Spleen (tissue), 13 donors: ENCODE data around the gene PARD6A. TPM values are rescaled to one million over a fixed set of nuclear protein-coding genes. Genes with fewer than 3 reads are reported as not detected.

Experiments
- DNase-seq: peaks from one replicate; pipeline ENCODE4 v3.0.0-alpha.2; 2020
- H3K27ac ChIP-seq, 8 donors: fragments of 200-600 bp; sonication (generic) in 7 of 8; 1 replicate in 4 of 8; 2 replicates in 4 of 8; pipeline versions ENCODE4 v1.5.0 to v1.8.0; 2016 to 2021; ENCODE audit warnings: inconsistent platforms in 4 of 8, mild to moderate bottlenecking in 4 of 8, moderate library complexity in 1 of 8
- H3K27me3 ChIP-seq, 7 donors: fragments of 200-600 bp; sonication (generic) in 6 of 7; replicated peaks in 1 of 7; 1 replicate in 4 of 7; 2 replicates in 3 of 7; pipeline versions ENCODE4 v1.5.0 to v1.8.0; 2016 to 2021; ENCODE audit warnings: inconsistent platforms in 3 of 7, mild to moderate bottlenecking in 1 of 7
- H3K36me3 ChIP-seq, 6 donors: fragments of 200-600 bp; sonication (generic) in 5 of 6; 1 replicate in 4 of 6; 2 replicates in 2 of 6; pipeline versions ENCODE4 v1.5.0 to v1.8.0; 2016 to 2021; ENCODE audit warnings: inconsistent platforms in 2 of 6
- H3K4me1 ChIP-seq, 6 donors: fragments of 200-600 bp; sonication (generic) in 5 of 6; 1 replicate in 3 of 6; 2 replicates in 3 of 6; pipeline versions ENCODE4 v1.5.0 to v1.8.0; 2016 to 2021; ENCODE audit warnings: inconsistent platforms in 3 of 6
- H3K4me3 ChIP-seq, 8 donors: fragments of 200-600 bp; sonication (generic) in 7 of 8; 1 replicate in 4 of 8; 2 replicates in 4 of 8; pipeline versions ENCODE4 v1.5.0 to v1.8.0; 2016 to 2021; ENCODE audit warnings: inconsistent platforms in 4 of 8, mild to moderate bottlenecking in 4 of 8, moderate library complexity in 2 of 8
- H3K9me3 ChIP-seq, 8 donors: fragments of 200-600 bp; sonication (generic) in 7 of 8; 1 replicate in 4 of 8; 2 replicates in 4 of 8; pipeline versions ENCODE4 v1.5.0 to v1.8.0; 2016 to 2021; ENCODE audit warnings: inconsistent platforms in 4 of 8
- CTCF ChIP-seq, 11 experiments: fragments of 200-600 bp in 7 of 11; fragments of 450-650 bp in 4 of 11; sonication (generic) in 4 of 11; IDR thresholded peaks in 8 of 11; conservative IDR thresholded peaks in 3 of 11; 1 replicate in 7 of 11; 2 replicates in 4 of 11; pipeline versions ENCODE4 v1.4.0 to v1.8.0; 2016 to 2021; ENCODE audit warnings: antibody characterized with exemption in 11 of 11, inconsistent platforms in 4 of 11, mild to moderate bottlenecking in 1 of 11
- POLR2A ChIP-seq, 3 donors: fragments of 450-650 bp; IDR thresholded peaks; one replicate each; pipeline ENCODE4 v1.5.1; 2017; ENCODE audit warnings: antibody characterized with exemption in 3 of 3, mild to moderate bottlenecking in 1 of 3
- POLR2AphosphoS5 ChIP-seq, 3 donors: sonication (generic); formaldehyde crosslinking; IDR thresholded peaks; one replicate each; pipeline ENCODE4 v1.5.1; 2017; ENCODE audit warnings: antibody characterized with exemption in 3 of 3
- WGBS, 5 donors: extraction: QIAGEN DNeasy Blood & Tissue Kit in 3 of 5; methylation state at CpG; one replicate each; pipeline versions ENCODE4 v1.1.5 to v1.1.7; 2013 to 2018; 5-methylcytosine and 5-hydroxymethylcytosine counted together
- intact Hi-C: fragments of 100-400 bp; cut with DNase I; formaldehyde crosslinking; loops from one replicate; pipeline ENCODE4 v1.15.0; 2023; ENCODE audit warnings: low total_unique reads
- long read RNA-seq, 2 donors: transcript quantifications; one replicate each; lab custom pipeline, GENCODE V29; 2026
- polyA plus RNA-seq, 3 donors: library from polyadenylated mRNA; stranded (reverse); fragments of 200-250 nt; gene quantifications; one replicate each; pipeline ENCODE4 v1.2.1, GENCODE V29; 2013
- total RNA-seq, 7 donors: library from RNA; depleted of rRNA in 3 of 7; stranded (reverse); fragments of >200 nt in 3 of 7; fragmentation: NEBNext Ultra II Directional in 4 of 7; extraction: Animal tissue kit (Norgen Biotek cat#: 25700) in 4 of 7; gene quantifications; one replicate each; pipeline versions ENCODE4 v1.1.0 to v1.2.1, GENCODE V29; 2016 to 2021
- donor health status: healthy with polysubstance abuse.
- donor health status: DM: no; HTN: no; CAD: no; lungs with moderate emphysema.
- donor health status: DM: no; HTN: no; CAD: no.
- donor health status: Bipolar disorder and iron deficiency.
- donor health status: healthy.
- donor health status: DM: no; HTN: no; CAD: no.
- donor health status: DM: yes; HTN: yes; CAD: no.

PARD6A gene, protein sequence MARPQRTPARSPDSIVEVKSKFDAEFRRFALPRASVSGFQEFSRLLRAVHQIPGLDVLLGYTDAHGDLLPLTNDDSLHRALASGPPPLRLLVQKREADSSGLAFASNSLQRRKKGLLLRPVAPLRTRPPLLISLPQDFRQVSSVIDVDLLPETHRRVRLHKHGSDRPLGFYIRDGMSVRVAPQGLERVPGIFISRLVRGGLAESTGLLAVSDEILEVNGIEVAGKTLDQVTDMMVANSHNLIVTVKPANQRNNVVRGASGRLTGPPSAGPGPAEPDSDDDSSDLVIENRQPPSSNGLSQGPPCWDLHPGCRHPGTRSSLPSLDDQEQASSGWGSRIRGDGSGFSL
- total RNA-seq: 10 to 100 TPM in 1 of 7 donors, 1 to 10 TPM in 6; 3.3 to 13.8 (median 5.5) TPM
- polyA plus RNA-seq: 10 to 100 TPM in 1 of 3 donors, 1 to 10 TPM in 2; 5.4 to 10.2 (median 8.2) TPM
- long read RNA-seq, donor 1, partial matches to known transcripts: 0 of 2 reads
- long read RNA-seq, donor 1, other reads (novel, unspliced or antisense): 0 of 2 reads
- long read RNA-seq, donor 2, partial matches to known transcripts: 0 of 5 reads
- long read RNA-seq, donor 2, other reads (novel, unspliced or antisense): 0 of 5 reads

GRCh38 chr16:67660564-67661028 lies at the start of gene PARD6A:
TSS of gene PARD6A (plus strand) at chr16:67660960. CDS start at chr16:67661039, 79 bp downstream.
- H3K4me3 ChIP-seq: peak within 1 kb of the TSS; percentile 65 to 97 (median 89)
- no peaks in the 10 kb centered on the region for H3K9me3 ChIP-seq
- DNase-seq: peak; percentile 99
- peaks cover 0 to 65% (median 21%) of the 10 kb centered on the region in 6 donors for H3K36me3 ChIP-seq
- H3K27ac ChIP-seq: peak within 1 kb of the TSS; percentile 81 to 99 (median 96)
- WGBS, 5 donors: 0 to 1% (median 0%) methylated on average over 45 to 48 of the region's 48 CpGs
- intact Hi-C loops: no loop called here
- H3K4me1 ChIP-seq: peaks cover 15 to 60% (median 32%) of the 10 kb centered on the region in 6 donors
- no peaks in the 10 kb centered on the region for H3K27me3 ChIP-seq
- TF ChIP-seq POLR2A (IDR thresholded peaks at IDR 0.05) (peak in 1 of 3 donors; percentile 74), POLR2AphosphoS5 (IDR thresholded peaks at IDR 0.05) (peak; percentile 68 to 76 (median 72)), CTCF (IDR thresholded peaks at IDR 0.05 in 8 of 11, conservative IDR thresholded peaks at IDR 0.05 in 3 of 11) (peak in 6 of 11 experiments; percentile 18 to 53 (median 31))

DNA sequence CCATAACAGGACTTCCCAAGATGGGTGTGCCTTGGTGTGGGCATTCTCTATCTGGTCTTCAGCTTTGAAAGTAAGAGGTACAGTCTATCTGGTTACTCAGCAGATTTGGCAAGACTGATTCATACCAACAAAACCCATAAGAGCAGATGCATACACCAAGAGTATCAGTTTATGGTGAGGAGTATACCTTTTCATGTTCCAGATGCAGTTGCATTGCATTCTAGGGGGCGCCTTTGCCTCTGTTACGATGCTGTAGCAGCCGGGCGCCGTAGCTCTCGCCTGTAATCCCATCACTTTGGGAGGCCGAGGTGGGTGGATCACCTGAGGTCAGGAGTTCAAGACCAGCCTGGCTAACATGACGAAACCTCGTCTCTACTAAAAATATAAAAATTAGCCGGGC lies 47.0 kb upstream of the PARD6A start:
- TF ChIP-seq POLR2AphosphoS5 (IDR thresholded peaks at IDR 0.05) (no peak), POLR2A (IDR thresholded peaks at IDR 0.05) (no peak), CTCF (IDR thresholded peaks at IDR 0.05 in 8 of 11, conservative IDR thresholded peaks at IDR 0.05 in 3 of 11) (no peak)
- H3K9me3 ChIP-seq: no peaks in the 10 kb centered on the region
- peaks cover 0 to 4% (median 0%) of the 10 kb centered on the region in 6 donors for H3K4me1 ChIP-seq
- peaks cover 2 to 91% (median 71%) of the 10 kb centered on the region in 6 donors for H3K36me3 ChIP-seq
- H3K27me3 ChIP-seq: no peaks in the 10 kb centered on the region
- H3K4me3 ChIP-seq: no peak overlapping the region
- no peak overlapping the region for H3K27ac ChIP-seq
- no peak for DNase-seq
- WGBS, 5 donors: 92 to 97% (median 94%) methylated on average over 10 of the region's 10 CpGs
- intact Hi-C loops: no loop called here

DNA sequence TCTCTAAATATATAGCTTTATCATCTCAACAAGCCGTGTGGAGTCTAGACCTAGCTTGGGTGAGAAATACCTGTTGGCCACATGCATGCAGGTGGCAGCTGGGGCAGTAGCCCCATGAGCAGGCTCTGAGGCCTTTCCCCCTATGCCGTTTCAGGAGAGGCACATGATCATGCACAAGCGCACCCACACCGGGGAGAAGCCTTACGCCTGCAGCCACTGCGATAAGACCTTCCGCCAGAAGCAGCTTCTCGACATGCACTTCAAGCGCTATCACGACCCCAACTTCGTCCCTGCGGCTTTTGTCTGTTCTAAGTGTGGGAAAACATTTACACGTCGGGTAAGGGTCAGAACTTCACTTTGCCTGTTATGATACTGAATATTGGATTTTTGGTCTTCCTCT lies 32.5 kb upstream of the PARD6A start:
- Histone ChIP-seq H3K9me3 (no peaks in the 10 kb centered on the region), H3K36me3 (peaks cover 0 to 98% (median 95%) of the 10 kb centered on the region in 6 donors), H3K27me3 (no peaks in the 10 kb centered on the region), H3K27ac (no peak overlapping the region), H3K4me3 (no peak overlapping the region), H3K4me1 (no peaks in the 10 kb centered on the region)
- intact Hi-C loops: no loop called here
- DNase-seq: no peak
- 91 to 97% (median 96%) methylated on average over 14 of the region's 14 CpGs for WGBS, 5 donors
- peak in 1 of 3 donors; percentile 32 for TF ChIP-seq POLR2AphosphoS5 (IDR thresholded peaks at IDR 0.05)
- no peak for TF ChIP-seq POLR2A (IDR thresholded peaks at IDR 0.05)

GRCh38 chr16:67632415-67633172 lies 28.2 kb upstream of the PARD6A start:
- no peaks in the 10 kb centered on the region for H3K4me1 ChIP-seq
- no peaks in the 10 kb centered on the region for H3K9me3 ChIP-seq
- no peak overlapping the region for H3K4me3 ChIP-seq
- intact Hi-C loops: no loop called here
- peaks cover 0 to 100% (median 95%) of the 10 kb centered on the region in 6 donors for H3K36me3 ChIP-seq
- no peaks in the 10 kb centered on the region for H3K27me3 ChIP-seq
- H3K27ac ChIP-seq: no peak overlapping the region
- TF ChIP-seq POLR2A (IDR thresholded peaks at IDR 0.05) (no peak), CTCF (IDR thresholded peaks at IDR 0.05 in 8 of 11, conservative IDR thresholded peaks at IDR 0.05 in 3 of 11) (no peak), POLR2AphosphoS5 (IDR thresholded peaks at IDR 0.05) (no peak)
- DNase-seq: no peak
- 79 to 93% (median 89%) methylated on average over 7 of the region's 7 CpGs for WGBS, 5 donors
